Keratinocyte (primary cell): ENCODE measurements around the gene USH2A. TPM values are rescaled to one million over a fixed set of nuclear protein-coding genes. Genes with fewer than 3 reads are reported as not detected.

ENCODE experiments used
- DNase-seq: peaks from one replicate; pipeline ENCODE4 v3.0.0-alpha.2; 2011; ENCODE audit warnings: low read depth, missing footprints, low spot score
- FAIRE-seq: peaks from 2 replicates; lab custom pipeline; 2011; peaks lifted over from hg19 to GRCh38; lab: Jason Lieb, UNC
- H2AFZ ChIP-seq: 2 replicates; pipeline ENCODE4 v1.6.0; 2012; ENCODE audit warnings: low read length, control low read depth, inconsistent platforms; ENCODE audit not compliant: control insufficient read depth
- H3K27ac ChIP-seq: 2 replicates; pipeline ENCODE4 v1.5.1; 2011; ENCODE audit warnings: low read length; ENCODE audit not compliant: control insufficient read depth, insufficient read depth
- H3K27me3 ChIP-seq: 3 replicates; pipeline ENCODE4 v1.6.0; 2011; ENCODE audit warnings: low read length; ENCODE audit not compliant: control insufficient read depth, insufficient read depth; ENCODE audit errors: extremely low read depth
- H3K36me3 ChIP-seq, 2 experiments: 2 replicates in 1 of 2; 3 replicates in 1 of 2; pipeline ENCODE4 v1.5.1; 2011; ENCODE audit warnings: low read length in 2 of 2, mild to moderate bottlenecking in 1 of 2; ENCODE audit not compliant: control insufficient read depth in 2 of 2, insufficient read depth in 2 of 2; ENCODE audit errors: extremely low read depth in 1 of 2
- H3K4me1 ChIP-seq: 3 replicates; pipeline ENCODE4 v1.5.1; 2011; ENCODE audit warnings: low read length; ENCODE audit not compliant: control insufficient read depth, insufficient read depth; ENCODE audit errors: extremely low read depth
- H3K4me2 ChIP-seq: 3 replicates; pipeline ENCODE4 v1.6.0; 2011; ENCODE audit warnings: low read depth, low read length; ENCODE audit not compliant: control insufficient read depth, insufficient read depth; ENCODE audit errors: extremely low read depth
- H3K4me3 ChIP-seq, 3 experiments: fragments of 200-600 bp in 1 of 3; sonication (generic) in 1 of 3; 2 replicates in 2 of 3; 3 replicates in 1 of 3; pipeline ENCODE4 v1.5.1; 2011 to 2016; ENCODE audit warnings: low read length in 3 of 3, mild to moderate bottlenecking in 3 of 3, control low read depth in 2 of 3, inconsistent platforms in 1 of 3, low read depth in 1 of 3, mixed read lengths in 1 of 3, mixed run types in 1 of 3, moderate library complexity in 1 of 3; ENCODE audit not compliant: control insufficient read depth in 2 of 3, insufficient read depth in 2 of 3; ENCODE audit errors: extremely low read depth in 1 of 3
- H3K79me2 ChIP-seq: 2 replicates; pipeline ENCODE4 v1.6.0; 2012; ENCODE audit warnings: low read length; ENCODE audit not compliant: control insufficient read depth, insufficient read depth
- H3K9ac ChIP-seq: 3 replicates; pipeline ENCODE4 v1.6.0; 2011; ENCODE audit warnings: low read length; ENCODE audit not compliant: control insufficient read depth, insufficient read depth; ENCODE audit errors: extremely low read depth
- H3K9me1 ChIP-seq: 3 replicates; pipeline ENCODE4 v1.6.0; 2011; ENCODE audit warnings: low read length; ENCODE audit not compliant: control insufficient read depth, insufficient read depth; ENCODE audit errors: extremely low read depth
- H3K9me3 ChIP-seq: 2 replicates; pipeline ENCODE4 v1.5.1; 2012; ENCODE audit warnings: low read depth, low read length; ENCODE audit not compliant: control insufficient read depth
- H4K20me1 ChIP-seq: 3 replicates; pipeline ENCODE4 v1.6.0; 2011; ENCODE audit warnings: low read length; ENCODE audit not compliant: control insufficient read depth, insufficient read depth; ENCODE audit errors: extremely low read depth
- CTCF ChIP-seq, 3 experiments: IDR thresholded peaks in 1 of 3; conservative IDR thresholded peaks in 1 of 3; optimal IDR thresholded peaks in 1 of 3; 2 replicates in 2 of 3; 3 replicates in 1 of 3; pipeline versions ENCODE3 to v1.5.1; 2011; ENCODE audit warnings: low read length in 3 of 3, mild to moderate bottlenecking in 3 of 3, moderate library complexity in 2 of 3, control low read depth in 1 of 3, inconsistent platforms in 1 of 3; ENCODE audit not compliant: insufficient read depth in 2 of 3; ENCODE audit errors: extremely low read depth in 1 of 3
- EZH2 ChIP-seq: IDR thresholded peaks from one replicate; pipeline ENCODE4 v1.6.1; 2012; ENCODE audit warnings: inconsistent platforms, mild to moderate bottlenecking, low read length, moderate library complexity
- dilution Hi-C: fragments of 300-500 bp; cut with MboI; formaldehyde crosslinking; loops from one replicate; pipeline ENCODE4 v1.7.0; 2020; ENCODE audit warnings: low sequenced_read_pairs; ENCODE audit not compliant: extremely low pct_ligation_motif_present
- polyA plus RNA-seq, 5 experiments: library from polyadenylated mRNA; depleted of rRNA in 3 of 5; stranded (reverse) in 3 of 5; stranded (forward) in 1 of 5; unstranded in 1 of 5; fragments of >200 nt; gene quantifications; 1 replicate in 1 of 5; 2 replicates in 3 of 5; 3 replicates in 1 of 5; pipeline versions ENCODE4 v1.2.1 to v1.2.3, GENCODE V29; 2011 to 2012; ENCODE audit warnings: missing spikeins in 2 of 5, low read depth in 1 of 5, low replicate concordance in 1 of 5

USH2A gene
- polyA plus RNA-seq, 1 donor (not counting 4 experiments of a cell fraction or from before 2014, with no cell fraction given) = not detected

- Histone ChIP-seq H2AFZ (no peak overlapping the region), H3K27me3 (no peaks in the 10 kb centered on the region), H3K9me3 (no peaks in the 10 kb centered on the region), H3K36me3 (no peaks in the 10 kb centered on the region), H3K9ac (no peak overlapping the region), H3K27ac (no peak overlapping the region), H3K4me3 (no peak overlapping the region), H3K79me2 (no peaks in the 10 kb centered on the region), H4K20me1 (no peaks in the 10 kb centered on the region), H3K4me1 (no peaks in the 10 kb centered on the region), H3K4me2 (no peak overlapping the region), H3K9me1 (no peaks in the 10 kb centered on the region)
- TF ChIP-seq EZH2 (no peak), CTCF (optimal IDR thresholded peaks at IDR 0.05 in 1 of 3, IDR thresholded peaks at IDR 0.05 in 1 of 3, conservative IDR thresholded peaks at IDR 0.05 in 1 of 3; ENCODE audit: extremely low read depth in 1 of 3, insufficient read depth in 2 of 3, low read length in 3 of 3) (no peak)
- dilution Hi-C loops = no loop called here
- DNase-seq (no peak), FAIRE-seq (no peak)
Measured at GRCh38 chr1:216114180-216114579, 309.1 kb downstream of the USH2A start.

GRCh38 chr1:216113181-216113580, 310.1 kb downstream of the USH2A start:
- Histone ChIP-seq H3K9me3 (no peaks in the 10 kb centered on the region), H3K27ac (no peak overlapping the region), H3K9ac (no peak overlapping the region), H3K36me3 (no peaks in the 10 kb centered on the region), H3K79me2 (no peaks in the 10 kb centered on the region), H3K4me2 (no peak overlapping the region), H3K4me3 (no peak overlapping the region), H3K27me3 (no peaks in the 10 kb centered on the region), H4K20me1 (no peaks in the 10 kb centered on the region), H2AFZ (no peak overlapping the region), H3K4me1 (no peaks in the 10 kb centered on the region), H3K9me1 (no peaks in the 10 kb centered on the region)
- dilution Hi-C loops = no loop called here
- no peak for TF ChIP-seq EZH2
- no peak for TF ChIP-seq CTCF (optimal IDR thresholded peaks at IDR 0.05 in 1 of 3, IDR thresholded peaks at IDR 0.05 in 1 of 3, conservative IDR thresholded peaks at IDR 0.05 in 1 of 3; ENCODE audit: extremely low read depth in 1 of 3, insufficient read depth in 2 of 3, low read length in 3 of 3)
- no peak for DNase-seq
- no peak for FAIRE-seq
